K562 (cell line): ENCODE data around the gene SCUBE2.

Experiments used
- FOXA1 ChIP-seq: fragments of 450-650 bp; IDR thresholded peaks from 2 replicates; pipeline ENCODE4 v1.6.1; 2016; ENCODE audit warnings: mild to moderate bottlenecking, borderline replicate concordance
- GABPA ChIP-seq: fragments of 200-800 bp; sonication (Bioruptor generic); conservative IDR thresholded peaks from 2 replicates; pipeline ENCODE4 v1.6.1; 2016; ENCODE audit warnings: low read depth, missing genetic modification characterization, missing compliant biosample characterization
- MTF1 ChIP-seq: fragments of 250-450 bp; sonication (Bioruptor Pico); IDR thresholded peaks from 2 replicates; pipeline ENCODE4 v1.9.0; 2021; ENCODE audit warnings: moderate library complexity, mild to moderate bottlenecking, inconsistent platforms, borderline replicate concordance
- POLR2A ChIP-seq: fragments of 450-650 bp; conservative IDR thresholded peaks from 2 replicates; pipeline ENCODE4 v1.6.1; 2016
- POLR2AphosphoS5 ChIP-seq: IDR thresholded peaks from 2 replicates; pipeline ENCODE4 v1.6.1; 2011; ENCODE audit warnings: mild to moderate bottlenecking, low read depth, low read length, moderate library complexity; ENCODE audit not compliant: control insufficient read depth, insufficient read depth
- SIX5 ChIP-seq, 2 experiments: IDR thresholded peaks; 2 replicates each; pipeline ENCODE4 v1.6.1; 2011; ENCODE audit warnings: low read length in 2 of 2, borderline replicate concordance in 1 of 2, low read depth in 1 of 2, mild to moderate bottlenecking in 1 of 2, moderate library complexity in 1 of 2; ENCODE audit not compliant: insufficient read depth in 1 of 2
- SP1 ChIP-seq: sonication (generic); formaldehyde crosslinking; IDR thresholded peaks from 2 replicates; pipeline ENCODE4 v1.8.1; 2022; ENCODE audit warnings: mild to moderate bottlenecking, missing genetic modification reagents
- YY1 ChIP-seq, 3 experiments: IDR thresholded peaks; 2 replicates each; pipeline ENCODE4 v1.6.1; 2011; ENCODE audit warnings: low read length in 2 of 3, mild to moderate bottlenecking in 2 of 3, moderate library complexity in 2 of 3, borderline replicate concordance in 1 of 3, control low read depth in 1 of 3, low read depth in 1 of 3; ENCODE audit not compliant: insufficient read depth in 3 of 3, insufficient replicate concordance in 2 of 3, control insufficient read depth in 1 of 3, insufficient read length in 1 of 3; ENCODE audit errors: extremely low read depth in 1 of 3
- TF ChIP-seq, protein P1 (sequence below): fragments of 450-650 bp; IDR thresholded peaks from 2 replicates; pipeline ENCODE4 v1.6.1; 2016; ENCODE audit warnings: missing biosample characterization, missing genetic modification characterization
- TF ChIP-seq, protein P2 (sequence below), 3 experiments: IDR thresholded peaks in 2 of 3; conservative IDR thresholded peaks in 1 of 3; 2 replicates each; pipeline ENCODE4 v1.5.1; 2011 to 2012; ENCODE audit warnings: low read length in 3 of 3, mild to moderate bottlenecking in 3 of 3, control low read depth in 2 of 3, improper control_type of control experiment in 1 of 3, inconsistent platforms in 1 of 3, low read depth in 1 of 3, mixed read lengths in 1 of 3, moderate library complexity in 1 of 3; ENCODE audit not compliant: insufficient read depth in 2 of 3

DNA sequence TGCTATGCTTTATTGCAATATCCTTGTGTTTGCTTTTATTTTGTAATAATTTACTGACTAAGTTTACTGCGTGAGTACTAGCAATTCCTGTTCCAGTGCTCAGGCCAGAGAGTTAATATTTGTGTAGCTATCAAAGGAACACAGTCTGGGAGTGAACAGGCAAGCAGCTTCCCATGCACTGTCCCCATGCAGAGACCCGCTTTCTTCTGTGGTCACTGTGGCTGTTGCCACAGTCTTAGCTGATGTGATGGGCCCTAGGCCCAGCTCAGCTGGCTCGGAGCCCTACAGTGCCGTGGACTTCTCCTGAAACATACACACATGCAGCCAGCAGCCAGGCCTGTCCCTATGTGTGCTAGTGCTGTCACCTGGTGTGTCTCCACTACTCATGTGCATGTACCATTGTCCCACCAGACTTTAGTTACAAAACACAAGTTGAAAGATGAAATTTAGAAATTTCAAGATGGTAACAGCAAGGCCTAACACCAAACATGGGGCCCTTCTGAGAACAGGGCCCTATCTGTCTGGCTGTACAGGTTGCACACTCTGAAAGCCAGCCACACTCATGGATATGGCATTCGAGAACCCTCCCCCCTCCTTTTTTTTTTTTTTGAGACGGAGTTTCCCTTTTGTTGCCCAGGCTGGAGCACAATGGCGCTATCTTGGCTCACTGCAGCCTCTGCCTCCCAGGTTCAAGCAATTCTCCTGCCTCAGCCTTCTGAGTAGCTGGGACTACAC is 12.3 kb upstream of the SCUBE2 start:
- TF ChIP-seq SIX5 (IDR thresholded peaks at IDR 0.05; ENCODE audit: borderline replicate concordance in 1 of 2, insufficient read depth in 1 of 2, low read depth in 1 of 2, low read length in 2 of 2) (no peak), GABPA (tag) (no peak), SP1 (CRISPR knock-in tag) (no peak), POLR2A (no peak), MTF1 (no peak), FOXA1 (no peak), POLR2AphosphoS5 (no peak), YY1 (IDR thresholded peaks at IDR 0.05; ENCODE audit: borderline replicate concordance in 1 of 3, control insufficient read depth in 1 of 3, extremely low read depth in 1 of 3, insufficient read depth in 3 of 3, insufficient read length in 1 of 3, insufficient replicate concordance in 2 of 3, low read depth in 1 of 3, low read length in 2 of 3) (no peak)
- TF ChIP-seq, protein P1, sequence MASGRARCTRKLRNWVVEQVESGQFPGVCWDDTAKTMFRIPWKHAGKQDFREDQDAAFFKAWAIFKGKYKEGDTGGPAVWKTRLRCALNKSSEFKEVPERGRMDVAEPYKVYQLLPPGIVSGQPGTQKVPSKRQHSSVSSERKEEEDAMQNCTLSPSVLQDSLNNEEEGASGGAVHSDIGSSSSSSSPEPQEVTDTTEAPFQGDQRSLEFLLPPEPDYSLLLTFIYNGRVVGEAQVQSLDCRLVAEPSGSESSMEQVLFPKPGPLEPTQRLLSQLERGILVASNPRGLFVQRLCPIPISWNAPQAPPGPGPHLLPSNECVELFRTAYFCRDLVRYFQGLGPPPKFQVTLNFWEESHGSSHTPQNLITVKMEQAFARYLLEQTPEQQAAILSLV (tag), result no peak
- TF ChIP-seq, protein P2, sequence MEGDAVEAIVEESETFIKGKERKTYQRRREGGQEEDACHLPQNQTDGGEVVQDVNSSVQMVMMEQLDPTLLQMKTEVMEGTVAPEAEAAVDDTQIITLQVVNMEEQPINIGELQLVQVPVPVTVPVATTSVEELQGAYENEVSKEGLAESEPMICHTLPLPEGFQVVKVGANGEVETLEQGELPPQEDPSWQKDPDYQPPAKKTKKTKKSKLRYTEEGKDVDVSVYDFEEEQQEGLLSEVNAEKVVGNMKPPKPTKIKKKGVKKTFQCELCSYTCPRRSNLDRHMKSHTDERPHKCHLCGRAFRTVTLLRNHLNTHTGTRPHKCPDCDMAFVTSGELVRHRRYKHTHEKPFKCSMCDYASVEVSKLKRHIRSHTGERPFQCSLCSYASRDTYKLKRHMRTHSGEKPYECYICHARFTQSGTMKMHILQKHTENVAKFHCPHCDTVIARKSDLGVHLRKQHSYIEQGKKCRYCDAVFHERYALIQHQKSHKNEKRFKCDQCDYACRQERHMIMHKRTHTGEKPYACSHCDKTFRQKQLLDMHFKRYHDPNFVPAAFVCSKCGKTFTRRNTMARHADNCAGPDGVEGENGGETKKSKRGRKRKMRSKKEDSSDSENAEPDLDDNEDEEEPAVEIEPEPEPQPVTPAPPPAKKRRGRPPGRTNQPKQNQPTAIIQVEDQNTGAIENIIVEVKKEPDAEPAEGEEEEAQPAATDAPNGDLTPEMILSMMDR (IDR thresholded peaks at IDR 0.05 in 2 of 3, conservative IDR thresholded peaks at IDR 0.05 in 1 of 3; ENCODE audit: insufficient read depth in 2 of 3, low read depth in 1 of 3, low read length in 3 of 3), result no peak
